Parathyroid adenoma (tissue), 2 donors: ENCODE data around the gene IFITM1.
"Not testable (repeated sequence)": the region's sequence is repeated elsewhere in the genome, so short reads cannot be mapped to it uniquely, and the experiment has no call there.

Source experiments
- H2AFZ ChIP-seq: fragments of 300-600 bp; sonication (generic); one replicate; pipeline ENCODE4 v1.7.0; 2017; ENCODE audit warnings: antibody characterized with exemption, mild to moderate bottlenecking
- H3K27ac ChIP-seq: fragments of 300-600 bp; sonication (generic); one replicate; pipeline ENCODE4 v1.7.0; 2017
- H3K27me3 ChIP-seq: fragments of 300-600 bp; sonication (generic); one replicate; pipeline ENCODE4 v1.7.0; 2017; ENCODE audit warnings: low read length; ENCODE audit not compliant: control insufficient read depth, insufficient read depth
- H3K36me3 ChIP-seq: fragments of 300-600 bp; sonication (generic); one replicate; pipeline ENCODE4 v1.7.0; 2017; ENCODE audit warnings: low read length; ENCODE audit not compliant: control insufficient read depth, insufficient read depth
- H3K4me1 ChIP-seq: fragments of 300-600 bp; sonication (generic); one replicate; pipeline ENCODE4 v1.7.0; 2017; ENCODE audit warnings: control low read depth
- H3K4me2 ChIP-seq: fragments of 300-600 bp; sonication (generic); one replicate; pipeline ENCODE4 v1.7.0; 2017; ENCODE audit warnings: low read length
- H3K4me3 ChIP-seq: fragments of 300-600 bp; sonication (generic); one replicate; pipeline ENCODE4 v1.7.0; 2017; ENCODE audit warnings: low read depth, low read length
- H3K79me2 ChIP-seq: fragments of 300-600 bp; sonication (generic); one replicate; pipeline ENCODE4 v1.7.0; 2017; ENCODE audit warnings: control low read depth
- H3K9ac ChIP-seq: fragments of 300-600 bp; sonication (generic); one replicate; pipeline ENCODE4 v1.7.0; 2017; ENCODE audit warnings: mild to moderate bottlenecking
- H3K9me3 ChIP-seq: fragments of 300-600 bp; sonication (generic); one replicate; pipeline ENCODE4 v1.7.0; 2017; ENCODE audit warnings: low read length; ENCODE audit not compliant: control insufficient read depth
- TF ChIP-seq, protein P1 (sequence below): fragments of 300-600 bp; sonication (generic); IDR thresholded peaks from one replicate; pipeline ENCODE4 v1.7.0; 2017; ENCODE audit warnings: antibody characterized with exemption, mild to moderate bottlenecking
- donor health status: primary hyperparathyroidism.

The IFITM1 gene

DNA sequence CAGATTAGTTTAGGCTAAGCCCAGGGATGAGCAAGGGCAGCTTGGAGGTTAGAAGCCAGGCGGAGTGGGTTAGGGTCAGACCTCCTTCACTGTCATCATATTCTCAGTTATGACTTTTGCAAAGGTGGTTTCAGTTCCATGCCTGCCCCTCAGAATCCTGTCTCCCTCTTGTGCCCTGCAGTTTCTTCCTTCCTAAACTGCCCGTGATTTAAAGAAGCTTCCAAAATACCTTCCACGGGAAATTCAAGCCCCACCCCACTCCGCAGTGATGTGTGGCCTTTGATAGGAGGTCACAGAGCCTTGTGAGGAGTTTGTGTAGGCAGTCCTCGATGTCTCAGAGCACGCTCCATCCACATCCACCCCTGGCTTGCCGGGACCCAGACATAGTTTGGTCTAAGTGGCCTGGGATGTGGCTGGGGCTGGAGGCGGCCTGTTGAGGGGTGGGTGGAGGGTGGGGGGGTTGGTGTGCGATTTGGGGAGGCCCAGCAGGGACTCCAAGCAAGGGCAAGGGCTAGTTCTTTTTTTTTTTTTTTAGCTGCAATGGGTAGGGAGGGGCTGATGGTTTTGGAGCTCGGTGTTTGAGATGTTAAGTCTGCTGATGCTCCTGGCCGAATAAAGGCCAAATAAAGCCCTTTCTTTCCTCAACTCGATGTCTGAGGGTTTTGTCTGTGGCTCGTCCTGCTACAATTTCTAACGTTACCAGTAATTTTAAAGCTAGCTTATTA is 1.6 kb upstream of the IFITM1 start:
- TF ChIP-seq, protein P1, sequence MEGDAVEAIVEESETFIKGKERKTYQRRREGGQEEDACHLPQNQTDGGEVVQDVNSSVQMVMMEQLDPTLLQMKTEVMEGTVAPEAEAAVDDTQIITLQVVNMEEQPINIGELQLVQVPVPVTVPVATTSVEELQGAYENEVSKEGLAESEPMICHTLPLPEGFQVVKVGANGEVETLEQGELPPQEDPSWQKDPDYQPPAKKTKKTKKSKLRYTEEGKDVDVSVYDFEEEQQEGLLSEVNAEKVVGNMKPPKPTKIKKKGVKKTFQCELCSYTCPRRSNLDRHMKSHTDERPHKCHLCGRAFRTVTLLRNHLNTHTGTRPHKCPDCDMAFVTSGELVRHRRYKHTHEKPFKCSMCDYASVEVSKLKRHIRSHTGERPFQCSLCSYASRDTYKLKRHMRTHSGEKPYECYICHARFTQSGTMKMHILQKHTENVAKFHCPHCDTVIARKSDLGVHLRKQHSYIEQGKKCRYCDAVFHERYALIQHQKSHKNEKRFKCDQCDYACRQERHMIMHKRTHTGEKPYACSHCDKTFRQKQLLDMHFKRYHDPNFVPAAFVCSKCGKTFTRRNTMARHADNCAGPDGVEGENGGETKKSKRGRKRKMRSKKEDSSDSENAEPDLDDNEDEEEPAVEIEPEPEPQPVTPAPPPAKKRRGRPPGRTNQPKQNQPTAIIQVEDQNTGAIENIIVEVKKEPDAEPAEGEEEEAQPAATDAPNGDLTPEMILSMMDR = no peak
- Histone ChIP-seq H3K4me2 (no peak overlapping the region), H3K36me3 (no peaks in the 10 kb centered on the region), H3K4me3 (no peak overlapping the region), H3K9me3 (no peaks in the 10 kb centered on the region), H3K27me3 (no peaks in the 10 kb centered on the region), H3K27ac (peak overlapping the region; percentile 33), H3K79me2 (no peaks in the 10 kb centered on the region), H3K4me1 (peaks cover 6% of the 10 kb centered on the region), H2AFZ (no peak overlapping the region), H3K9ac (no peak overlapping the region)

DNA sequence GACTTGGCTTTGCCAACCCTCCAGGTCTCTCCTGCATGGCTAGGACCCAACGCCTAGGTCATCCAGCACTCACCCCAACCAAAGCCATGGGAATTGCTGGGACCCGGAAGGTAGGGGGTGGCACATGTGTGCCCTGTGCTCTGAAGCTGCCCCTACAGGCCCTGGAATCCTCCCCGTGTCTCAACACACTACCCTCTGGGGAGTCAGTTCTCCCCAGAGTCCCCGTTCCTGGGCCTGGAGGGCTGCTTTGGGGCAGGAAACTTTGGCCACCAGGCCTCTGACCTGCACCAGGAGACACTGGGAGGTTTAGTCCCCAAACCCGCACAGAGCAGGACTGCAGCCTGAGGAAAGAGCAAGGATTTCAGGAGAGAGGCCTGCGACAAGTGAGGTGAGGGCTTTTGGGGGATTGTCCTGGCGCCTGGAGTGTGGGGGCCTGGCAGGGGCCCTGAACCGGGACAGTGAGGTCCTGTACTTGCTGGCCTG is 495 bp upstream of the IFITM1 start:
- Histone ChIP-seq H3K27ac (peak overlapping the region; percentile 81), H3K4me2 (peak overlapping the region; percentile 68), H3K36me3 (no peaks in the 10 kb centered on the region), H3K4me3 (no peak overlapping the region), H3K9ac (no peak overlapping the region), H3K9me3 (no peaks in the 10 kb centered on the region), H3K79me2 (no peaks in the 10 kb centered on the region), H3K27me3 (no peaks in the 10 kb centered on the region), H2AFZ (no peak overlapping the region), H3K4me1 (peaks cover 6% of the 10 kb centered on the region)
- TF ChIP-seq, protein P1 = no peak

GRCh38 chr11:314554-314875 is 675 bp downstream of the IFITM1 start:
- H3K9me3 ChIP-seq, H3K4me2 ChIP-seq, H3K79me2 ChIP-seq, H2AFZ ChIP-seq, H3K27me3 ChIP-seq, H3K36me3 ChIP-seq, H3K4me1 ChIP-seq, H3K9ac ChIP-seq: not testable (repeated sequence)
- Histone ChIP-seq H3K27ac (peak overlapping the region; percentile 81), H3K4me3 (peak overlapping the region; percentile 61)

- Histone ChIP-seq H2AFZ (no peak overlapping the region), H3K79me2 (no peaks in the 10 kb centered on the region), H3K9me3 (no peaks in the 10 kb centered on the region), H3K4me3 (peak overlapping the region; percentile 23), H3K4me2 (peak overlapping the region; percentile 38), H3K27ac (peak overlapping the region; percentile 81), H3K9ac (no peak overlapping the region), H3K4me1 (no peaks in the 10 kb centered on the region), H3K27me3 (no peaks in the 10 kb centered on the region), H3K36me3 (no peaks in the 10 kb centered on the region)
- TF ChIP-seq, protein P1 = no peak
These were observed 1.2 kb downstream of the IFITM1 start for GRCh38 chr11:315051-315481.

DNA sequence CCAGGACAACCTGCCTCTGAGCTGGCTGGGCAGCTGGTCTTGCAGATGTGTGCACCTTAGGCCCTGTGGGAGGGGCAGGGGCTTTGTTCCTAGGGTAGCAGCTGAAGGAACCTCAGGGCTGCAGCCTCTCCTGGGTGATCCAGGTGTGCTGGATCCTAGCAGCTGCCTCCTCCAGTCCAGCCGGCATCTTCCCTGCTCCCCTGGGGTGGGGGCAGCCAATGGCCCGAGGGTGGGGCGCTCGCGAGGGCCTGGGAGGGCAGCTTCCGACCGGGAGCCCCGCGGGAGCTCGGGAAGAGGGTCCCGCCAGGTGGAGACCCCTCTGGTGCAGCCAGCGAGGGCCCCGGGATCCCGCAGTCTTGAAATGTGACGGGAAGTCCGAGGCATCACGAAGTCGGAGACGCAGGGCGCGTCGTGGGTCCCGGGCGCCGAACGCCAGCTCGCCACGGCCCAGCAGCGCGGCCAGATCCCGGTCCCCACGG is 1.7 kb downstream of the IFITM1 start:
- no peaks in the 10 kb centered on the region for H3K27me3 ChIP-seq
- H3K4me2 ChIP-seq = peak overlapping the region; percentile 38
- peak overlapping the region; percentile 23 for H3K4me3 ChIP-seq
- H3K9ac ChIP-seq = no peak overlapping the region
- no peak overlapping the region for H2AFZ ChIP-seq
- H3K36me3 ChIP-seq = no peaks in the 10 kb centered on the region
- TF ChIP-seq, protein P1 = no peak
- H3K4me1 ChIP-seq = no peaks in the 10 kb centered on the region
- H3K79me2 ChIP-seq = peaks cover 2% of the 10 kb centered on the region
- no peaks in the 10 kb centered on the region for H3K9me3 ChIP-seq
- peak overlapping the region; percentile 49 for H3K27ac ChIP-seq
